HTR-8/SVneo (cell line): ENCODE results near the gene RRAS.
A peak's percentile ranks its signal among the peaks of the same experiment; 100 is the strongest.

Source experiments
- DNase-seq: peaks from one replicate; pipeline ENCODE4 v3.0.0; 2011; ENCODE audit warnings: low spot score, mixed read lengths; ENCODE audit not compliant: insufficient read length
- FAIRE-seq: peaks from 2 replicates; lab custom pipeline; 2011; peaks lifted over from hg19 to GRCh38; lab: Jason Lieb, UNC

The RRAS gene

GRCh38 chr19:49677901-49678674, 38.1 kb upstream of the RRAS start:
- FAIRE-seq (no peak), DNase-seq (peak; percentile 75)

GRCh38 chr19:49677231-49677900, 37.4 kb upstream of the RRAS start, which contains the start of gene PRMT1:
Gene PRMT1, plus strand, starts transcription at chr19:49677271. Its CDS starts 10 bp downstream, at chr19:49677281.
- FAIRE-seq (no peak), DNase-seq (no peak)

GRCh38 chr19:49676784-49677230, 36.9 kb upstream of the RRAS start:
- FAIRE-seq = peak; percentile 95
- peak; percentile 97 for DNase-seq

GRCh38 chr19:49676136-49676783, 36.3 kb upstream of the RRAS start:
- FAIRE-seq (peak; percentile 9), DNase-seq (peak; percentile 97)

- FAIRE-seq = peak; percentile 51
- DNase-seq = peak; percentile 82
Observed at GRCh38 chr19:49672131-49672919, 32.4 kb upstream of the RRAS start.

- no peak for DNase-seq
- no peak for FAIRE-seq
Observed at GRCh38 chr19:49669516-49669915, 29.6 kb upstream of the RRAS start.

- no peak for FAIRE-seq
- no peak for DNase-seq
Observed at GRCh38 chr19:49667473-49667872, 27.5 kb upstream of the RRAS start.

- no peak for FAIRE-seq
- DNase-seq = no peak
Observed at GRCh38 chr19:49666120-49666444, 26.1 kb upstream of the RRAS start.

- FAIRE-seq = peak; percentile 79
Observed at GRCh38 chr19:49665351-49666119, 25.6 kb upstream of the RRAS start, which contains the start of the genes BCL2L12 and IRF3. Gene BCL2L12, plus strand, starts transcription at chr19:49665933. Its CDS starts 760 bp downstream, at chr19:49666693. Gene IRF3, minus strand, starts transcription at chr19:49665857. Its CDS starts 1,019 bp downstream, at chr19:49664838.

GRCh38 chr19:49665036-49665350, 25.1 kb upstream of the RRAS start:
- FAIRE-seq = no peak
- no peak for DNase-seq

More at GRCh38 chr19:49665351-49666119, 25.6 kb upstream of the RRAS start, which contains the start of the genes BCL2L12 and IRF3:
- peak; percentile 92 for DNase-seq

- DNase-seq (peak; percentile 81), FAIRE-seq (peak; percentile 78)
Observed at GRCh38 chr19:49664171-49665035, 24.5 kb upstream of the RRAS start.

- FAIRE-seq = no peak
Observed at GRCh38 chr19:49663224-49663623, 23.3 kb upstream of the RRAS start.

GRCh38 chr19:49662011-49662410, 22.1 kb upstream of the RRAS start:
- no peak for DNase-seq
- no peak for FAIRE-seq

More at GRCh38 chr19:49663224-49663623, 23.3 kb upstream of the RRAS start:
- DNase-seq = no peak

- DNase-seq (no peak), FAIRE-seq (no peak)
Observed at GRCh38 chr19:49660338-49660961, 20.5 kb upstream of the RRAS start.

- no peak for DNase-seq
- no peak for FAIRE-seq
Observed at GRCh38 chr19:49658566-49659442, 18.9 kb upstream of the RRAS start.

GRCh38 chr19:49658139-49658517, 18.2 kb upstream of the RRAS start:
- FAIRE-seq (no peak), DNase-seq (no peak)

GRCh38 chr19:49657493-49658138, 17.7 kb upstream of the RRAS start:
- FAIRE-seq (no peak), DNase-seq (no peak)
